IMR-90 (cell line): Measurements from ENCODE around the gene KCNH2.

Experiments
- BHLHE40 ChIP-seq: fragments of 150-350 bp; IDR thresholded peaks from 2 replicates; pipeline ENCODE4 v1.6.1; 2016; ENCODE audit warnings: mild to moderate bottlenecking, low read depth, low read length
- CEBPB ChIP-seq: IDR thresholded peaks from 2 replicates; pipeline ENCODE4 v1.6.1; 2012; ENCODE audit warnings: low read depth, low read length, improper control_type of control experiment
- CTCF ChIP-seq: conservative IDR thresholded peaks from 2 replicates; pipeline ENCODE4 v1.5.1; 2012; ENCODE audit warnings: mild to moderate bottlenecking, low read depth, low read length, improper control_type of control experiment
- ELK1 ChIP-seq: fragments of 150-350 bp; IDR thresholded peaks from 2 replicates; pipeline ENCODE4 v1.6.1; 2016; ENCODE audit warnings: low read depth, mild to moderate bottlenecking, low read length, moderate library complexity, borderline replicate concordance
- MAFK ChIP-seq: IDR thresholded peaks from 2 replicates; pipeline ENCODE4 v1.6.1; 2012; ENCODE audit warnings: low read depth, low read length, improper control_type of control experiment
- POLR2A ChIP-seq: IDR thresholded peaks from 2 replicates; pipeline ENCODE4 v1.6.1; 2012; ENCODE audit warnings: mild to moderate bottlenecking, low read depth, low read length
- RAD21 ChIP-seq: IDR thresholded peaks from 2 replicates; pipeline ENCODE4 v1.6.1; 2012; ENCODE audit warnings: low read length, improper control_type of control experiment
- RFX5 ChIP-seq: IDR thresholded peaks from 2 replicates; pipeline ENCODE4 v1.8.0; 2012; ENCODE audit warnings: low read depth, mild to moderate bottlenecking, low read length, moderate library complexity
- SMC3 ChIP-seq: fragments of 150-350 bp; IDR thresholded peaks from 2 replicates; pipeline ENCODE4 v1.6.1; 2016; ENCODE audit warnings: low read depth, mild to moderate bottlenecking, antibody characterized with exemption, low read length, moderate library complexity

GRCh38 chr7:151000897-151001495, 22.9 kb upstream of the KCNH2 start:
- TF ChIP-seq CTCF: no peak
- TF ChIP-seq RFX5: no peak
- TF ChIP-seq CEBPB: no peak
- no peak for TF ChIP-seq SMC3
- no peak for TF ChIP-seq MAFK
- TF ChIP-seq ELK1: no peak
- no peak for TF ChIP-seq POLR2A
- TF ChIP-seq RAD21: no peak
- TF ChIP-seq BHLHE40: no peak
